Ishikawa (cell line): ENCODE results near the gene ZC3H11A.

Experiments used
- CEBPB ChIP-seq: IDR thresholded peaks from 2 replicates; pipeline ENCODE4 v1.6.1; 2012
- EP300 ChIP-seq: IDR thresholded peaks from 2 replicates; pipeline ENCODE4 v1.6.1; 2012; ENCODE audit warnings: borderline replicate concordance
- FOXM1 ChIP-seq: IDR thresholded peaks from 2 replicates; pipeline ENCODE4 v1.6.1; 2012; ENCODE audit warnings: low read depth, borderline replicate concordance
- RAD21 ChIP-seq: IDR thresholded peaks from 2 replicates; pipeline ENCODE4 v1.6.1; 2012; ENCODE audit warnings: low read depth
- TAF1 ChIP-seq: IDR thresholded peaks from 2 replicates; pipeline ENCODE4 v1.6.1; 2012; ENCODE audit warnings: low read depth, mild to moderate bottlenecking
- ZBTB7A ChIP-seq: IDR thresholded peaks from 2 replicates; pipeline ENCODE4 v1.6.1; 2012; ENCODE audit warnings: low read depth
- TF ChIP-seq, protein P1 (sequence below): IDR thresholded peaks from 2 replicates; pipeline ENCODE4 v1.6.1; 2012
- TF ChIP-seq, protein P2 (sequence below): IDR thresholded peaks from 2 replicates; pipeline ENCODE4 v1.6.1; 2012; ENCODE audit warnings: low read depth, mild to moderate bottlenecking
- TF ChIP-seq, protein P3 (sequence below): IDR thresholded peaks from 2 replicates; pipeline ENCODE4 v1.6.1; 2012

DNA sequence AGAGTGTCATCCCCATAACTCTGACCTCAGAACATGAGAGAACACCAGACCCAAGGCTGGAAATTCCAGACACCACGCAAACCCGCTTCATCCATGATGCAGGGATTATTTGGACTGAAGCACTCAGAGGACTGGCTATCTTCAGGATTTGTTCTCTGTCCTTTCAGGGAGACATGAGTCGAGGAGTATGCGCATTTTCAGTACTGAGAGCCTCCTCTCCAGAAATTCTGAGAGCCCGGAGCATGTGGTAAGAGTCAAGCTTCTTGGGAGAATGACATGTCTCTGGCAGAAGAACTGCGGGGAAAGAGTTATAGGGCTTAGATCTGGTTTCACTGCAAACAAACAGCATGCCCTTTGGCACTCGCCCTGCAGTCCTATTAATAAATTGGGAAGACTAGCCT lies 23.5 kb upstream of the ZC3H11A start:
- TF ChIP-seq TAF1: no peak
- TF ChIP-seq, protein P1, sequence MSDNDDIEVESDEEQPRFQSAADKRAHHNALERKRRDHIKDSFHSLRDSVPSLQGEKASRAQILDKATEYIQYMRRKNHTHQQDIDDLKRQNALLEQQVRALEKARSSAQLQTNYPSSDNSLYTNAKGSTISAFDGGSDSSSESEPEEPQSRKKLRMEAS: no peak
- TF ChIP-seq EP300: no peak
- TF ChIP-seq, protein P2, sequence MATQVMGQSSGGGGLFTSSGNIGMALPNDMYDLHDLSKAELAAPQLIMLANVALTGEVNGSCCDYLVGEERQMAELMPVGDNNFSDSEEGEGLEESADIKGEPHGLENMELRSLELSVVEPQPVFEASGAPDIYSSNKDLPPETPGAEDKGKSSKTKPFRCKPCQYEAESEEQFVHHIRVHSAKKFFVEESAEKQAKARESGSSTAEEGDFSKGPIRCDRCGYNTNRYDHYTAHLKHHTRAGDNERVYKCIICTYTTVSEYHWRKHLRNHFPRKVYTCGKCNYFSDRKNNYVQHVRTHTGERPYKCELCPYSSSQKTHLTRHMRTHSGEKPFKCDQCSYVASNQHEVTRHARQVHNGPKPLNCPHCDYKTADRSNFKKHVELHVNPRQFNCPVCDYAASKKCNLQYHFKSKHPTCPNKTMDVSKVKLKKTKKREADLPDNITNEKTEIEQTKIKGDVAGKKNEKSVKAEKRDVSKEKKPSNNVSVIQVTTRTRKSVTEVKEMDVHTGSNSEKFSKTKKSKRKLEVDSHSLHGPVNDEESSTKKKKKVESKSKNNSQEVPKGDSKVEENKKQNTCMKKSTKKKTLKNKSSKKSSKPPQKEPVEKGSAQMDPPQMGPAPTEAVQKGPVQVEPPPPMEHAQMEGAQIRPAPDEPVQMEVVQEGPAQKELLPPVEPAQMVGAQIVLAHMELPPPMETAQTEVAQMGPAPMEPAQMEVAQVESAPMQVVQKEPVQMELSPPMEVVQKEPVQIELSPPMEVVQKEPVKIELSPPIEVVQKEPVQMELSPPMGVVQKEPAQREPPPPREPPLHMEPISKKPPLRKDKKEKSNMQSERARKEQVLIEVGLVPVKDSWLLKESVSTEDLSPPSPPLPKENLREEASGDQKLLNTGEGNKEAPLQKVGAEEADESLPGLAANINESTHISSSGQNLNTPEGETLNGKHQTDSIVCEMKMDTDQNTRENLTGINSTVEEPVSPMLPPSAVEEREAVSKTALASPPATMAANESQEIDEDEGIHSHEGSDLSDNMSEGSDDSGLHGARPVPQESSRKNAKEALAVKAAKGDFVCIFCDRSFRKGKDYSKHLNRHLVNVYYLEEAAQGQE: no peak
- TF ChIP-seq CEBPB: no peak
- no peak for TF ChIP-seq FOXM1
- no peak for TF ChIP-seq ZBTB7A
- TF ChIP-seq RAD21: no peak
- TF ChIP-seq, protein P3, sequence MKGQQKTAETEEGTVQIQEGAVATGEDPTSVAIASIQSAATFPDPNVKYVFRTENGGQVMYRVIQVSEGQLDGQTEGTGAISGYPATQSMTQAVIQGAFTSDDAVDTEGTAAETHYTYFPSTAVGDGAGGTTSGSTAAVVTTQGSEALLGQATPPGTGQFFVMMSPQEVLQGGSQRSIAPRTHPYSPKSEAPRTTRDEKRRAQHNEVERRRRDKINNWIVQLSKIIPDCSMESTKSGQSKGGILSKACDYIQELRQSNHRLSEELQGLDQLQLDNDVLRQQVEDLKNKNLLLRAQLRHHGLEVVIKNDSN: no peak
